GM20431 (cell line): ENCODE results near the gene AMFR.

ENCODE experiments used
- in situ Hi-C: fragments of 300-500 bp; cut with MseI, MboI; formaldehyde crosslinking; loops from one replicate; pipeline ENCODE4 v1.15.0; 2020; ENCODE audit warnings: low sequenced_read_pairs; ENCODE audit not compliant: unreplicated experiment

Gene AMFR

DNA sequence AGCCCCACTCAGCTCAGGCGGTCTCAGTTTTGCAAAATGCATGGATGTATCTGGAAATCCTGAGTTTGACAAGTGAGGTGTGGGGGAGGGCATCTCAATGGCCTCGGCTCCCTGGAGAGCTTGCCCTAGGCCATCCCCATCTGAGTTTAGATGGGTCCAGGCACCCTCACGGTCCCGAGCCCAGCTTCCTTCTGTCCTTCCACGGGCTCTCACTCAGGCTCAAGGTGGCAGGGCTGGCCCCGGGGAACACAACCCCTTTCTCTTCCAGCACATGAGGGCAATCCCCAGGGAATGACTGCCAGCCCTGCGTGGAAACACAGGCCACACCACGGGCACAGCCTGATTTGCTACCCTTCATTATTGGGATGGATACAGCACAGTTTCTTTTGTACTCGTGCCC, 58.4 kb downstream of the AMFR start:
- in situ Hi-C loops: no loop called here

GRCh38 chr16:56365552-56365951, 59.8 kb downstream of the AMFR start:
- in situ Hi-C loops: no loop called here

GRCh38 chr16:56364865-56365264, 60.5 kb downstream of the AMFR start:
- in situ Hi-C loops: no loop called here

DNA sequence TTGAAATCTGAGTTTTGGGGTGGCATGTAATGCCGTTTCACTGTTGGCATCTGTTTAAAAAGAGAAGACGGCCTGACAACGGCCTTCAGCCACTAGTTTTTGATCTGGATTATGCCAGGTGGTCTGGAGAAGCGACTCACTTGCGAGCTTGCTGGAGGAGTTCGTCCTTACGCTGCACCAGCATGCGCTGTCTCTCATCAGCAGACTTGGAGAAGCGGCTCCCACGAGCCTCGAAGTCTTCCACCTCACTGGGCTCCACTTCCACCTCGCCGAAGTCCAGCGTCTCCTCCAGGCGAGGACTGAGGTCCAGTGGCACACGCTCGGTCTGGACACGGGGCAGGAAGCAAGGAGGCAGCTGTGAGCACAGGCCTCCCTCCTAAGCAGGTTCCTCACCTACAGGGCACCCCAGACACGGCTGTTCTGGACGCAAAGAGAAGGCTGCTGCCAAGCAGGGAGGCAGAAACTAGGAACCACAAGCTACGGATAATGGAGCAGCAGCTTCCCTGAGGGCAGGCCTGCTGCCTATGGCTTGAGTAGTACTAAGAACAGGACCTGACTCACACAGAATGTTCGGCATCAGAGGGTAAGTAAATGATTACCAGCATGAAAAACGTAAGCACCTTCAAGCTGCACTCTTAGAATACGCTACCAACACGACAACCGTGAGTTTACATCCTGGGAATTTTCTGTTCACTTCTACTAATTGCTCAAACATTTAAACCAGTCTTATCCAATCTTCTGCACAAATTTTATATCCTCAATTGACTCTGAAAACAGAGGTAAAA, 61.4 kb downstream of the AMFR start:
- in situ Hi-C loops: no loop called here

DNA sequence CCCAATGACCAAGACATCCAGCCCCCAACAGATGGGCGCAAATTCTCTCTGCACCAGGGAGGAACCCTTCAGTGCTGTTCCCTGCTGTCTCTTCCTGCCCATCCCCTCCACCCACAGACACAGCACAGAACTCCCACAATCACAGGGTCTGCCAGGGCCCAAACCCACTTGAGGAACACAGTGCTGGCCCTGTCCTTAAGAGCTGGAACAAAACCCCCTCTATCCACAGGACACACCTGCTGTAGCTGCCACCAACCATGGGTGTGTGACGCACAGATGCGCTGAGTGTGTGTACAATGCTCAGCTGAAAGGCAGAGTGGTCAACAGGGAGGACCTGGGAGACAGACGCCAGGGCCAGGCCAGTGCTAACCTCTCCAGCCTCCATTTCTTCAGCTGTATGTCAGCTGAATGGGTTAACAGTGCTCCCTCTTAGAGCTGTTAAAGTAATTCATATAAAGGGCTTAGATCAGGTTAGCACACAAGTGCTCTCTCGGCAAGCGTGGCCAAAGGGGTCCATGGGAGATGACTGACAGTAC, 62.1 kb downstream of the AMFR start:
- in situ Hi-C loops: no loop called here

DNA sequence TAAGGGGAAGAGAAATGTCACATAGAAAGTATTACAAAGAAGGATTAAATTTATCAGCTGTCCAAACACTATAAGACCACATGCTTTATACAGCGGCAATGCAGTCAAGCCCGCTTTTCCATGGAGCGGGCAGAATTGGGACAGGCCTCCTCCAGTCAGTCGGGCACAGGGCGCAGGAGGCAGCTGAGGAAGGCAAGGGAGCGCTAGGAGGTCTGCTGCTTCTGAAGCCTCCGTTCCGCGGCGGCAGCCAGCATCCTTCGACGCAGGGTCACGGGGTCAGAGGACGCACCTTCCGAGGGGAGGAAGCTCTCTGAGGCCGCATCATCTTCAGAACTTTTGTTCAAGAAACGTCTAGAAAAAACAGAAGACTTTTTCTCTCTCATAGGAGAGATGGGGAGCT, 62.6 kb downstream of the AMFR start:
- in situ Hi-C loops: no loop called here

DNA sequence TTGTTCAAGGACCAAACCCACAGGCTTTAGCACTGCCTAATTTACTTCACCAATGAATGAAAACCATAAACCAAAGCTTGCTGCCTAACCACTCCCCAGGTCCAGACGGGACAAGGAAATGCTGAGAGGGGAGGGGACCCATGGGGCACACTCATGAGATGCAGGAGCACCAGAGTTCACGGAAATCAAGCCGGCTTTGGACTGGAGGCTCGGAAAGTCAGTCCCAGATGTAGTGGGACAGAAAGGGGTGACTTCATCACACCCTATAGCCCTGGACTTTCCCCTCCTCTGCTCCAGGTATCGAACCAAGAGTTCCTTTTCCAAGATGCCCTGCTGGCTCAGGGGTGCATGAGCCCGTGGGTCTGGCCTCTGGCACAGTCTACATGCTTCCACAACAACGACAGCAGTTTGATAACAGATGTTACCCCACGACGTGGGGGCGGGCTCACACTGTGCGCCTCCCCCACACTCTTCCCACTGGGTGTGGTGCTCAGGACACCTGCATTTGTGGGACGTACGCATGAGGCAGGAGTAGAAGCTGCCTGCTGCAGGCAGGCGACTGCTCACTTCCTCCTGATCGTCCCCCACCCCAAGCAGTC, 63.2 kb downstream of the AMFR start:
- in situ Hi-C loops: no loop called here

DNA sequence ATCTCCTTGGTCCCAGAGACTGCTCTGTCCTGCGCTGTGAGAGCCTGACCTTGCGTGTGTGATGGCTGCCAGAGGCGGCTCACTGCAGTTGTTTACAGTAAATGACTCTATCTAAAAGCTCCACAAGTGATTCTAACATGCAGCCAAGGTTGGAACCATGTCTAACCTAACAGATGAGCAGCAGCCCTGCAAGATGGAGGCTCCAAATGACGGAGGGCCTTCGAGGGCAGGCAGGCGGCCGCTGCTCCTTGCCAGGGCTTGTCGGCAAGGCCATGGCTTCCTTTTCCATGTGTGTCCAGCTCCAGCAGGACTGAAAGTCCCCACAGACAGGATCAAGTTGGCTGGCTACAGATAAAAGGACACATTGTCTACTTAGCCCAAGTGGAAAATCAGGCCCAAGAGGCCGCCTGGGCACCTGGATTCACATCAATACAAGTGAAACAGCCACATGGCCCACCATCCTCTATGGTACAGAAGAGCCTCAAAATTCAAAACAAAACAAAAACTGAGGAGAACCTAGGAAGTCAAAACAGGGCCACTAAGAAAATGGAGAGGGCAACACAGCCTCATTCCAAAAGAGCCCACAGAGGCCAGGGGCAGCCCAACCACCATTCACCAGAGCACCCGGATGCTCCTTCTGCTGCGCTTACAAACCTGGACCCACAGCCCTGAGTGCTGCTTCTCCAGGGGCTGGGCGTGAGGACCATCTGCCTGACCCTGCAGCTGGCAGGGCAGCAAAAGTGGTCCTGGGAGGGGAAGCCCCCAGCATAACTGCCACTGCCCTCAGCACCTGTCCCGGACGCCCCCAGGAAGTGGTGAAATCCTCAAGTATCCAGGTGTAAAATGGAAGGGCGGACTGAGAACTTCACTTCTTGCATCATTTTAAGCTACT, 65.0 kb downstream of the AMFR start:
- in situ Hi-C loops: no loop called here

DNA sequence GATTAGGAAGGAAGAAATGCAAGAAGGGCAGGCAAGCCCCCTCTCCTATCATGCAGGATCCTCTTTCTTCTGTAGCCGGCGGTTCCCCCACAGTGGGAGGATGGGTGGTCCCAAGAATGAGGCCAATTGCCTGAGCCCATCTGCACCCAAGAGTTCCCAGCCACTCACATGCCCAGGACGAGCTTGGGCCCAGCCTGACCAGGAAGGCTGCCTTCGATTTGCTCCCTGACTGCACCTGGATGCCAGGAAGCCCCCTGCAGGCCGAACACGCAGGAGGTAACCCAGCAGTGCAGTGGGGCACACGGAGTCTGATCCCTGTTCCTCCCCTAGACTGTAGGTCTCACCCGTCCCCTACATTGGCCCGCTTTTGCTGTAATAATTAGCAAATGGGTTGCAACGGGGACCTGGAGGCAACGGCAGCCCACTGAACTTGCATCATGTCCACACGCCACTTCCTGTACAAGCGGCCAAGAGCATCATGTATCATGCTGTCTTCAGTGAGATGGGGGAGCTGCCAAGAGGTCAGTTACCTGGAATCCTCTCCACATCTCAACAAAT, 67.5 kb downstream of the AMFR start:
- in situ Hi-C loops: no loop called here

GRCh38 chr16:56357241-56357764, 68.0 kb downstream of the AMFR start:
- in situ Hi-C loops: no loop called here

- in situ Hi-C loops: no loop called here
These were observed 68.8 kb downstream of the AMFR start for GRCh38 chr16:56356276-56357240.

- in situ Hi-C loops: no loop called here
These were observed 69.5 kb downstream of the AMFR start for GRCh38 chr16:56355786-56356275.

DNA sequence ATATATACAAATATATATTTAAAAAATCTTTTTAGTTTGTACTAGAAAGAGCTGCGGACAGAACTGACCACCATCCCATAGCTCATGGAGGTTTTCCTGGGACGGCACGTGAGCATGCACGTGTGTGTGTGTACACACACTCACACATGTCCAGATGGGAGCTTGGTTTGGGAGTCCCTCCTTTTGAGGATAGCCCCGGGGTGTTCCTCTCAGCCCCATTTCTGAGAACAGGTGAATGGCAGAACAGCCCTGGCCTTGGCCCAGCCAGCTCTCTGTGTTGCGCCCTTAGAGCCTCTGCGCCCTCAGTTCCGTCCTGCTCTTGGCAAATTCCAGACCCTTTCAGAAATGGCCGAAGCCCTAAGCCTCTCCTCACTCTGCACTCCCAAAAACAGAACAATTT, 70.1 kb downstream of the AMFR start:
- in situ Hi-C loops: no loop called here

DNA sequence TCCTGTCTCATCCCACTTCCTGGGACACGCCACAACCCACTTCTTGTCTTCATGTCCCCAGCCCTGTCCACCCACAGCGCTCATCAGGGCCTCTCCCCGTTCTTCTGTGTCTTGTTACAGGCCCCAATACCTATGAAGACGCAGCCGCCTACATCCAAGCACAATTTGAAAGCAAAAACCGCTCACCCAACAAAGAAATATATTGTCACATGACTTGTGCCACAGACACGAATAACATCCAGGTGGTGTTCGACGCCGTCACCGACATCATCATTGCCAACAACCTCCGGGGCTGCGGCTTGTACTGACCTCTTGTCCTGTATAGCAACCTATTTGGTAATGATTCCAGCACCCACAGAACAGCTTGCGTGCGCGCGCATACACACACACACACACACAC, 70.6 kb downstream of the AMFR start:
- in situ Hi-C loops: no loop called here

- in situ Hi-C loops: no loop called here
These were observed 71.3 kb downstream of the AMFR start for GRCh38 chr16:56354016-56354415.

- in situ Hi-C loops: no loop called here
These were observed 72.1 kb downstream of the AMFR start for GRCh38 chr16:56353054-56353921.

GRCh38 chr16:56352351-56353053, 72.8 kb downstream of the AMFR start:
- in situ Hi-C loops: no loop called here
